Thoracic aorta (tissue), 2 donors: ENCODE data around the gene DOLPP1. TPM values are rescaled to one million over a fixed set of nuclear protein-coding genes. Genes with fewer than 3 reads are reported as not detected.
"Not testable (repeated sequence)": the region's sequence is repeated elsewhere in the genome, so short reads cannot be mapped to it uniquely, and the experiment has no call there.

Experiments used
- ATAC-seq: fragments of 150-250 bp; one replicate; pipeline ENCODE4 v1.8.0; 2017; ENCODE audit warnings: low read depth; ENCODE audit not compliant: insufficient number of reproducible peaks, low FRiP score
- DNase-seq: peaks from one replicate; pipeline ENCODE4 v3.0.0-alpha.2; 2020; ENCODE audit warnings: low spot score
- H3K27ac ChIP-seq, 2 donors: fragments of 200-600 bp; sonication (generic); 1 replicate in 1 of 2; 2 replicates in 1 of 2; pipeline ENCODE4 v1.5.1; 2016; ENCODE audit warnings: mild to moderate bottlenecking in 2 of 2, moderate library complexity in 2 of 2
- H3K27me3 ChIP-seq: fragments of 200-600 bp; sonication (generic); replicated peaks from 2 replicates; pipeline ENCODE4 v1.6.0; 2016; ENCODE audit warnings: mild to moderate bottlenecking; ENCODE audit not compliant: insufficient read depth
- H3K36me3 ChIP-seq: fragments of 200-600 bp; sonication (generic); one replicate; pipeline ENCODE4 v1.5.1; 2016
- H3K4me1 ChIP-seq, 2 donors: fragments of 200-600 bp; sonication (generic); 1 replicate in 1 of 2; 2 replicates in 1 of 2; pipeline versions ENCODE4 v1.5.1 to v1.6.0; 2016; ENCODE audit warnings: low read depth in 2 of 2, mild to moderate bottlenecking in 1 of 2; ENCODE audit not compliant: control insufficient read depth in 1 of 2
- H3K4me3 ChIP-seq: fragments of 200-600 bp; sonication (generic); 2 replicates; pipeline ENCODE4 v1.5.1; 2016; ENCODE audit warnings: mild to moderate bottlenecking
- H3K9me3 ChIP-seq: fragments of 200-600 bp; sonication (generic); 2 replicates; pipeline ENCODE4 v1.5.1; 2016
- total RNA-seq, 2 donors: library from RNA; depleted of rRNA; stranded (reverse); fragments of >200 nt; gene quantifications; one replicate each; pipeline versions ENCODE4 v1.1.0 to v1.2.3, GENCODE V29; 2016
- TF ChIP-seq, protein P1 (sequence below): fragments of 200-600 bp; sonication (generic); IDR thresholded peaks from one replicate; pipeline ENCODE4 v1.5.1; 2019; ENCODE audit warnings: antibody characterized with exemption

Gene DOLPP1
- total RNA-seq, 2 donors from 2014 or later: 3.4 to 9.7 TPM

DNA sequence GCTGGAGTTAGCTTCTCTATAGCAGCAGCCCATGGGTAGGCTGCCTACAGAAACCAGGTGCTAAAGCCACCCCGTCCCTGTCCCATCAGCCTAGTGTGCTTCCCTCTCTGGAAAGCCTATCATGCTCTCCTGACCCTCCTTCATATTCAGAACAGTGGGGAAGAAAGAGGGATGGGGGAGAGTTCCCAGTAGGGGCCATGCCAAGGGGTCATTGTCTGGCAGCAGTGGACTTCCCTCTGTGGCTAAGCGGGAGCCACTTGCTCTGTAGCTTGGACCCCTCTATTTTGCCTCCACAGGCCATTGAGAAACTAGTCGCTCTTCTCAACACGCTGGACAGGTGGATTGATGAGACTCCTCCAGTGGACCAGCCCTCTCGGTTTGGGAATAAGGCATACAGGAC, 47.8 kb downstream of the DOLPP1 start:
- TF ChIP-seq, protein P1, sequence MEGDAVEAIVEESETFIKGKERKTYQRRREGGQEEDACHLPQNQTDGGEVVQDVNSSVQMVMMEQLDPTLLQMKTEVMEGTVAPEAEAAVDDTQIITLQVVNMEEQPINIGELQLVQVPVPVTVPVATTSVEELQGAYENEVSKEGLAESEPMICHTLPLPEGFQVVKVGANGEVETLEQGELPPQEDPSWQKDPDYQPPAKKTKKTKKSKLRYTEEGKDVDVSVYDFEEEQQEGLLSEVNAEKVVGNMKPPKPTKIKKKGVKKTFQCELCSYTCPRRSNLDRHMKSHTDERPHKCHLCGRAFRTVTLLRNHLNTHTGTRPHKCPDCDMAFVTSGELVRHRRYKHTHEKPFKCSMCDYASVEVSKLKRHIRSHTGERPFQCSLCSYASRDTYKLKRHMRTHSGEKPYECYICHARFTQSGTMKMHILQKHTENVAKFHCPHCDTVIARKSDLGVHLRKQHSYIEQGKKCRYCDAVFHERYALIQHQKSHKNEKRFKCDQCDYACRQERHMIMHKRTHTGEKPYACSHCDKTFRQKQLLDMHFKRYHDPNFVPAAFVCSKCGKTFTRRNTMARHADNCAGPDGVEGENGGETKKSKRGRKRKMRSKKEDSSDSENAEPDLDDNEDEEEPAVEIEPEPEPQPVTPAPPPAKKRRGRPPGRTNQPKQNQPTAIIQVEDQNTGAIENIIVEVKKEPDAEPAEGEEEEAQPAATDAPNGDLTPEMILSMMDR: no peak
- no peak overlapping the region for H3K27ac ChIP-seq
- ATAC-seq (no peak), DNase-seq (no peak)
- no peak overlapping the region for H3K4me3 ChIP-seq
- no peaks in the 10 kb centered on the region for H3K27me3 ChIP-seq
- no peaks in the 10 kb centered on the region for H3K4me1 ChIP-seq
- peaks cover 5% of the 10 kb centered on the region for H3K36me3 ChIP-seq
- H3K9me3 ChIP-seq: no peaks in the 10 kb centered on the region

DNA sequence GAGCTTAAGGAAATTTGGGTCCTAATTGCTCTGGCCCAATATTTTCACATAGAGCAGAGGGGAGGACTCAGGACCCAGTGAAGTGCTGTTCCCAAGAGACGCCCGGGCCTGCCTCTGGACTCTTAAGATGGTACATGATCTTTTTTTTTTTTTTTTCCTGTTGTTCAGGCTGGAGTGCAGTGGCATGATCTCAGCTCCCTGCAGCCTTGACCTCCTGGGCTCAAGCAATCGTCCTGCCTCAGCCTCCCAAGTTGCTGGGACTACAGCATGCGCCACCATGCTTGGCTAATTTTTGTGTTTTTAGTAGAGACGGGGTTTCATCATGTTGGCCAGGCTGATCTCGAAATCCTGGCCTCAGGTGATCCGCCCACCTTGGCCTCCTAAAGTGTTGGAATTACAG, 49.4 kb downstream of the DOLPP1 start:
- H3K27me3 ChIP-seq, H3K4me3 ChIP-seq, DNase-seq, H3K4me1 ChIP-seq, H3K9me3 ChIP-seq, ATAC-seq, H3K27ac ChIP-seq: not testable (repeated sequence)
- H3K36me3 ChIP-seq: peaks cover 11% of the 10 kb centered on the region

DNA sequence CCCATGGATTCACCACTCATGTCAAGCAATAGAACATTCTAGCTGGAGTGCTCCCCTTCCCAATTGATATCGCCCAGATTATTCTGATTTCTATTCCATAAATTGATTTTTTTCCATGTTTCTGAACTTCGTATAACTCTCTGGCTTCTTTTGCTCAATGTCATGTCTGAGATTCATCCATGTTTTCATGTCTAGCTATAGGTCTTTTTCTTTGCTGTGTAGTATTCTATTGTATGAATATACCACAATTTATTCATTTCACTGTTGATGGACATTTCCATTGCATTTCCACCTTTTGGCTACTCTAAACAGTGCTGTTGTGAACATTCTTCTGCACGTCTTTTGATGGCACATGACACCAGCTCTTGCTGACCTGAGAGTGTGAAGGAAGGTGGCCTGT, 49.9 kb downstream of the DOLPP1 start:
- DNase-seq: no peak
- Histone ChIP-seq H3K9me3 (no peaks in the 10 kb centered on the region), H3K27ac (no peak overlapping the region), H3K36me3 (peaks cover 14% of the 10 kb centered on the region), H3K27me3 (no peaks in the 10 kb centered on the region), H3K4me3 (no peak overlapping the region), H3K4me1 (no peaks in the 10 kb centered on the region)
- no peak for ATAC-seq
- TF ChIP-seq, protein P1: no peak

DNA sequence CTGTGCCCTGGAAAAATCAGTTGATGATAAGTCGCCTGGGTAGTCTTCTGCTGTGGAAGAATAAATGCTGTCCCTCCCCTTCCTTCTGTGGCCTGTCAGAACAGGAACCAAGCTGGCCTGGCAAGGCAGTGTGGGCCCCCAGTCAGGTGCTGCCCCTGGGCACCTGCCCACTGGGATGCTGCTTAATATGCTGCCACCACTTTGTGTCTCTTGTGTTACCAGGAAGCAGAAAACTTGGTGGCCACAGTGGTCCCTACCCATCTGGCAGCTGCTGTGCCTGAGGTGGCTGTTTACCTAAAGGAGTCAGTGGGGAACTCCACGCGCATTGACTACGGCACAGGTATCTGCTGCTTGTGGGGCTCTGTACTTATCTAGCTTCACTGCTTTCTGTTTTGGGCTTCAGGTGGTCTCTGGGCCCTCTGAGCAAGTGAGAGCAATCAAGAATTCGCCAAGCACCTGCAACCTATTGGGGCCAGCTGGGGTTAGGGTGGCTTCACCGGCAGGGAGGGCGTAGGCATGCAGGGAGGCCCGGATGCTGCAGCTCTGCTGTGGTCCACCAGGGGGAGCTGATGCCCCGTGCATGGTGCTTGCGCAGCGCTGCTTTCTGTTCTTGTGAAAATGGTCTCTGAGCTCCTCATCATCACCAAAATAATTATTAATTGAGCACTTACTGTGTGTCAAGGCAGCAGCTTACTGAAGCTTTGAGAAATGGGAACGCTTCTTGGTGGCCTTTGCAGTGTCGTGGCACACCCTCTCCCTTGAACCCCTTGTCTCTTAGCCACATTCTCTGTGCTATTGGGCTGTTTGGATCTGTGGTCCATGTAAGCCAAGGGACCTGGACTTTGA, 50.6 kb downstream of the DOLPP1 start:
- no peak overlapping the region for H3K27ac ChIP-seq
- no peak overlapping the region for H3K4me3 ChIP-seq
- no peaks in the 10 kb centered on the region for H3K27me3 ChIP-seq
- DNase-seq (no peak), ATAC-seq (no peak)
- H3K36me3 ChIP-seq: peaks cover 15% of the 10 kb centered on the region
- H3K4me1 ChIP-seq: no peaks in the 10 kb centered on the region
- no peaks in the 10 kb centered on the region for H3K9me3 ChIP-seq
- TF ChIP-seq, protein P1: peak; percentile 99

DNA sequence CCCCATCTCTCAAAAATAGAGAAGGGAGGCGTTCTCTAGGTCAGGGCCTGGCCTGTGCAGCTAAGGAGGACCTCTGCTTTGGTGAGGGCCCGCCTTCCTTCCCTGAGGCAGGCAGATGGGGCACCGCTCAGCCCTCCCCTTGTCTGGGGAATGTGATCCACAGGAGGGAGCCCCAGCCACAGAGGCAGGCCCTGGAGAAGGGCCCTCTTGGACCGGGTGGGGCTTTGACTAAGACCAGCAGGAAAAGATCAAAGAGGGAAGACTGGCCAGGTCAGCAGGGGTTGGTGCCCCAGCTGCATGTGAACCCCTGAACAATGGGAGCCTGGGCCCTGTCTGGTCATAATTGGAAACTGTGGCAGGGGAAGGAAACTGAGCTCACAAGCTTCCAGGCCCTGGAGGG, 52.2 kb downstream of the DOLPP1 start:
- no peak overlapping the region for H3K4me3 ChIP-seq
- ATAC-seq: no peak
- H3K4me1 ChIP-seq: peaks cover 9 to 12% of the 10 kb centered on the region in 2 donors
- TF ChIP-seq, protein P1: no peak
- no peak overlapping the region for H3K27ac ChIP-seq
- DNase-seq: no peak
- H3K9me3 ChIP-seq: no peaks in the 10 kb centered on the region
- peaks cover 22% of the 10 kb centered on the region for H3K36me3 ChIP-seq
- H3K27me3 ChIP-seq: no peaks in the 10 kb centered on the region
